Measurements from ENCODE around the gene HRH3. TPM values are rescaled to one million over a fixed set of nuclear protein-coding genes. Genes with fewer than 3 reads are reported as not detected.
A peak's percentile ranks its signal among the peaks of the same experiment; 100 is the strongest.

HRH3 gene
- total RNA-seq, 1 experiment from 2014 or later = 1.8 TPM

GRCh38 chr20:62237801-62238568, 17.9 kb upstream of the HRH3 start, which contains the start of gene OSBPL2:
Gene OSBPL2, plus strand, starts transcription at chr20:62238521. Its CDS starts 17,664 bp downstream, at chr20:62256185.
- H4K5ac ChIP-seq (ENCODE audit: insufficient read length, low read depth, low read length) = no peak within 1 kb of the TSS
- peak within 1 kb of the TSS; percentile 74 for H3K4me2 ChIP-seq (ENCODE audit: insufficient read depth, insufficient read length, low read length)
- H3K27me3 ChIP-seq (ENCODE audit: insufficient read depth, low read length) = no peaks in the 10 kb centered on the region
- Mint-ChIP-seq H3K4me3 (peak within 1 kb of the TSS; percentile 81 to 86), H3K27ac (peak within 1 kb of the TSS; percentile 73 to 86 (median 75); a peak in 3 of 7 replicates), H3K36me3 (ENCODE audit: insufficient read depth in 1 of 3, low read depth in 3 of 3) (peaks cover 0 to 18% (median 15%) of the 10 kb centered on the region in 3 experiments; a peak in 6 of 7 replicates), H3K27me3 (ENCODE audit: low read depth) (peaks cover 7% of the 10 kb centered on the region), H3K4me1 (peaks cover 16 to 31% of the 10 kb centered on the region in 2 experiments), H3K9me3 (peaks cover 0 to 3% of the 10 kb centered on the region in 2 experiments; a peak in 2 of 5 replicates)
- H3K79me2 ChIP-seq (ENCODE audit: insufficient read depth, low read length) = peaks cover 10% of the 10 kb centered on the region; the same call in 1 of the 2 replicates
- peak; percentile 99 for DNase-seq
- H2BK20ac ChIP-seq (ENCODE audit: low read depth, low read length, poor library complexity, severe bottlenecking) = no peak within 1 kb of the TSS
- no CpG with 5 or more reads among the region's 55 CpGs for WGBS (ENCODE audit: extremely low coverage, insufficient read length, low lambda C conversion rate)
- H2BK12ac ChIP-seq (ENCODE audit: insufficient read length, low read depth, low read length) = no peak within 1 kb of the TSS
- no peaks in the 10 kb centered on the region for H4K20me1 ChIP-seq (ENCODE audit: control insufficient read depth, insufficient read depth, insufficient read length)
- H3K4me1 ChIP-seq (ENCODE audit: insufficient read depth, low read length) = no peaks in the 10 kb centered on the region
- H2BK15ac ChIP-seq (ENCODE audit: low read depth, low read length) = no peak within 1 kb of the TSS
- H2AFZ ChIP-seq (ENCODE audit: low read length) = no peak within 1 kb of the TSS
- H4K91ac ChIP-seq (ENCODE audit: insufficient read length, low read depth, low read length) = no peak within 1 kb of the TSS
- no peak within 1 kb of the TSS for H3T11ph ChIP-seq (ENCODE audit: low read length)
- no peak within 1 kb of the TSS for H3K4ac ChIP-seq (ENCODE audit: low read depth, low read length)
- H3K23ac ChIP-seq (ENCODE audit: insufficient read length, low read depth, low read length) = no peak within 1 kb of the TSS
- H3K9ac ChIP-seq (ENCODE audit: extremely low read depth, insufficient read length, low read length) = peak within 1 kb of the TSS; percentile 48
- H2AK5ac ChIP-seq (ENCODE audit: insufficient read length, low read length) = no peak within 1 kb of the TSS
- TF ChIP-seq CTCF (conservative IDR thresholded peaks at IDR 0.05) = no peak
- no peaks in the 10 kb centered on the region for H3K9me3 ChIP-seq (ENCODE audit: control insufficient read depth, low read depth, low read length)
- no peak within 1 kb of the TSS for H3K56ac ChIP-seq (ENCODE audit: insufficient read length, low read depth, low read length)
- peaks cover 7% of the 10 kb centered on the region for H3K23me2 ChIP-seq (ENCODE audit: insufficient read length, low read depth, low read length, poor library complexity, severe bottlenecking)
- no peak within 1 kb of the TSS for H2BK5ac ChIP-seq (ENCODE audit: insufficient read length, low read length)
- H3K18ac ChIP-seq (ENCODE audit: insufficient read length, low read depth, low read length) = no peak within 1 kb of the TSS
- peaks cover 2% of the 10 kb centered on the region for H3K79me1 ChIP-seq (ENCODE audit: insufficient read depth, low read depth, low read length, poor library complexity, severe bottlenecking)
- H3K14ac ChIP-seq (ENCODE audit: insufficient read depth, low read length) = no peak within 1 kb of the TSS
- H4K8ac ChIP-seq (replicated peaks; ENCODE audit: insufficient read length, low read depth, low read length) = no peak within 1 kb of the TSS
- H2BK120ac ChIP-seq (ENCODE audit: low read depth, low read length, poor library complexity, severe bottlenecking) = no peak within 1 kb of the TSS
- H3K27ac ChIP-seq (ENCODE audit: insufficient read length, low read depth, low read length) = no peak within 1 kb of the TSS
